Measurements from ENCODE around the gene SH3PXD2A. TPM values are rescaled to one million over a fixed set of nuclear protein-coding genes. Genes with fewer than 3 reads are reported as not detected.

Gene SH3PXD2A
- total and polyA plus RNA-seq, 3 donors from 2014 or later: 10.8 to 12.1 (median 12.0) TPM

DNA sequence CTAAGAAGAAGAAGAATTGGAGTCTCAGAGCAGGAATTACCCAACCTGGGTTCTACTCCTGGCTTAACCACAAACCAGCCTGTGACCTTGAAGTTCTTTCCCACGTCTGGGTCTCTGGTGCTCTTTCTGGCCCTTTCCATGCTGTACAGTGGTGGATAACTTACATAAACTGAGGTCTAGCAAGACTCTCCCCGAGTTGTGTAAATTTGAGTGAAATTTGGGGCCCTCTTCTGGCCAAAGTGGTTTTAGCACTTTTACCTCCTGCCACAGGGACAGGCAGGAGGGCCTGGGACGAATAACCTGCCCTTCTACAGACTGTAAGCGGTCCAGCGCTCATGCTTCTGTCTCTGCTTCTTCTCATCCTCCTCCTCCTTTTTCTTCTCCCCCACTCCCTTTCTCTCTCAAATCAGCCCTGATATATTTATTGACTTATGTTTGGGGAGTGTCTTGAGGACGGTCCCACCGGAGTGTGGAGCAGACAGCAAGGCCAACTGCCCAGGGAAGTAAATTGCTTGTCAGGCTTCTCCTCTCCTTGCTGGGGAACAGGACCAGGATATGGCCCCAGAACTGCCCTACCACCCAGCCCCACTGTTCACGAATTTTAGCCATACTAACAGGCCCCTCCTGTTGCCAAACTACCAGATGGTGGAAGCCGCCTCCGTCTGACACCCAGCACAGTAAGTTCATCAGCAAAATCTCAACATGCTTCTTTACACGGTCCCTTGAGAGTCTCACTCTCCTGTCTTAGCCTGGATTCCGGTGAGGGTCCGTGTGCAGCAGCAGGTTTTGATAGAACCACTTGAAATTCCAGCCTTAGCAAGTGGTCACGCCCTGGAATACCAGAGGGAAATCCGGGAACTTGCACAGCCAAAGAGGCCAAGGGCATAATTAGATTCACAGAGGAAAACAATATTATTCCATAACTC lies 4.0 kb upstream of the SH3PXD2A start:
- intact Hi-C loops (cut with DNase I; ENCODE audit: low total_unique reads): loop anchor here (5.0 kb wide), 1 partner anchor 142 kb away; no protein-coding TSS in a partner anchor
- TF ChIP-seq POLR2A (IDR thresholded peaks at IDR 0.05): no peak
- peak; percentile 63 to 71 (median 71) for TF ChIP-seq CTCF (IDR thresholded peaks at IDR 0.05)
- Histone ChIP-seq H3K27me3 (no peaks in the 10 kb centered on the region), H3K9me3 (no peaks in the 10 kb centered on the region), H3K36me3 (ENCODE audit: low read depth, missing control alignments) (no peaks in the 10 kb centered on the region), H3K4me3 (no peak overlapping the region), H3K27ac (peak overlapping the region in 1 of 2 donors; percentile 7), H3K4me1 (peaks cover 6% of the 10 kb centered on the region)
- WGBS, 2 donors: 51 to 57% methylated on average over 15 of the region's 15 CpGs
- DNase-seq: peak; percentile 79

GRCh38 chr10:103858360-103858759 lies 3.0 kb upstream of the SH3PXD2A start:
- Histone ChIP-seq H3K9me3 (no peaks in the 10 kb centered on the region), H3K4me3 (no peak overlapping the region), H3K4me1 (peaks cover 17% of the 10 kb centered on the region), H3K36me3 (ENCODE audit: low read depth, missing control alignments) (no peaks in the 10 kb centered on the region), H3K27ac (no peak overlapping the region), H3K27me3 (no peaks in the 10 kb centered on the region)
- 84 to 96% methylated on average over 5 of the region's 5 CpGs for WGBS, 2 donors
- no peak for DNase-seq
- intact Hi-C loops (cut with DNase I; ENCODE audit: low total_unique reads): loop anchor here (5.0 kb wide), 1 partner anchor 141 kb away; no protein-coding TSS in a partner anchor
- TF ChIP-seq POLR2A (IDR thresholded peaks at IDR 0.05): no peak

DNA sequence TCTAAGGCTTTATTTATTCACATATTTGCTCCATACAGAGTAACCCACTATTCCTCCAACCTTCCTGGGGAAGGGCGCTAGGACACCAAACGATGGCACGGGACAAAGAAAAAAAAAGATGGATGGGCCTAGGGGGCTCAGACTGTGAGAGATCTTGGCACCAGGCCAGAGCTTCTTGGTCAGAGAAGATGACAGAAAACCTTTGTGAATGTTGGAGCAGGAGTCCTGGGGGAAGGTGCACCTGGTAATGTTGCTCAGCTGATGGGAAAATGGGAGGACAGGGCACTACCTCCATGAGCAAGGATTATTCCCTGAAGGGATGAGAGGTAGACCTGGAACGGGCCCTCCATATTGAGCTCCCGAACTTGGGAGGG lies 1.4 kb upstream of the SH3PXD2A start:
- no peaks in the 10 kb centered on the region for H3K36me3 ChIP-seq (ENCODE audit: low read depth, missing control alignments)
- no peak overlapping the region for H3K27ac ChIP-seq
- intact Hi-C loops (cut with DNase I; ENCODE audit: low total_unique reads): loop anchor here (5.0 kb wide), 1 partner anchor 139 kb away; no protein-coding TSS in a partner anchor
- DNase-seq: no peak
- WGBS, 2 donors: 81% methylated on average over 5 of the region's 5 CpGs
- no peak for TF ChIP-seq POLR2A (IDR thresholded peaks at IDR 0.05)
- TF ChIP-seq CTCF (IDR thresholded peaks at IDR 0.05): no peak
- no peaks in the 10 kb centered on the region for H3K27me3 ChIP-seq
- peaks cover 26% of the 10 kb centered on the region for H3K4me1 ChIP-seq
- no peaks in the 10 kb centered on the region for H3K9me3 ChIP-seq
- H3K4me3 ChIP-seq: no peak overlapping the region

DNA sequence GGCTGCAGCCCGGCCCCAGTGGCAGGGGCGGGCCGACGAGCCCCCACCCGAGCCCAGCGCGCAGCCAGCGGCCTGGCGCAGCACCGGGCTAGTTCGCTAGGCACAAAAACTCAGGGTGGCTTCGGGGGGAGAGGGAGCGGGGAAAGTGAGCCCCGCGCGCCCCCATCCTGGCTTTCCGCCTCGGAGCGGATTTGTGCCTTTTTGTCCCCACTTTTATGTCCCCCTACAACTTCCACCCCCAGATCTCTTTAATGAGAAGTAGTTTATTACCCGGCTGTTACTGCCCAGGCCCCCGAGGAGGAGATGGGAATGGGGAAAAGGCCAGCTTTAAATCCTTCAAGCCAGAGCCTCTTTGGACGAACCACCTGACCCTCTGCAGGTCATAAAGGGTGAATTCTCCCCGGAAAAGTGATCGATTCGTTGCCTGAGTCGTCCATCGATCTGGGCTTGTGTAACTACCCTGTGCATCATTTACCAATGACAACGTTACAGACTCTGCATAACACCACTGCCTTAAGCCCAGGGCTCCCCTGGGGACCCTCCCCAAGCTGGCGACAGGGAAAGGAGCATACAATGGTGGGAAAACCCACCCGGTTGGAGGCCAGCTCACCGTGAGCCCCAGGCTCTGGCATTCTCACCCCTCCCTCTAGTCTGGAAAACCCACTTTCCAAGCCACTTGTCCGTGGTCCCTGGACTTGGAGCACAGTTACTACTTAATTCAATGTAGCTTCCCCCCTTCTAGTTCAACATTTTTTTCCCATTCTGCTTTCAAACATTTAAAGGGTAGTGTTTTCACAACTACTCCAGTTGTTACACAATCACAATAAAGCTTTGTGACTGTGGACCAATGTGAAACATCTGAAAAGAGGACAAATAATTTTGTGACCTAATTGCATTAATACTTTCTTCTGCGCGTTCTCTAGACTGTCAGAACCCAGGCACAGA lies 748 bp upstream of the SH3PXD2A start:
- peaks cover 32% of the 10 kb centered on the region for H3K4me1 ChIP-seq

DNA sequence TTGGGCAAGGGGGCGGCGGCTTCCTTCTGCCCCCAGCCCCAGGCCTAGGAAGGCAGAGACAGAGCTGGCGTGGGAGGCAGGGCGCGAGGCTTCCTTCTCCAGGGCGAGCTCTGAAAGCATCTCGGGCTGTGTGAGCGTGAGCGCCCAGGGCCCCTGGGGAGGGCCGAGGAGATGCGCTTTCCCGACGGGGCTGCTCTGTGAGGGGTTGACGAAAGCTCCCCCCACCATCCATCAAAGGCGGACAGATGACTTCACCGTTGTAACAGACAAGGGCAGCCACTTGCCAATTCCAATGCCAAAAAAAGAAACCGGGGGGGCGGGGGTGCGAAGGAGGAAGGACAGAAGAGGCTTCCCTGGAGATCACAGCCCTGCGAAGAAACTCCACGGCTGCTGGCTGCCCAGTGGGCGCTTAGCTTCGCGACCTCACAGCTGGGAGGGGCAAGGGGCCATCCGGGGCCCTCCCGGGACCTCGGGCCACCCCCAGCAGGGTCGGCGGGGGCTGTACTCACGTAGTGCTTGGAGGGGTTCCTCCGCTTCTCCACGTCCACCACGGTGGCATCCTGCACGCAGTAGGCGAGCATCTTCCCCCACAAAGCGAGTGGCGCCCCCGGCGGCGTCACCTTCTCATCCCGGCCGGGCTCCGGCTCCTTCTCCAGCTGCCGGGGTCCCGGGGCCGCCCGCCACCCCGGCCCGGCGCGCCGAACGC lies 537 bp downstream of the SH3PXD2A start:
- Histone ChIP-seq H3K27ac (peak overlapping the region; percentile 26 to 39), H3K9me3 (no peaks in the 10 kb centered on the region), H3K4me3 (peak overlapping the region; percentile 59 to 61), H3K27me3 (no peaks in the 10 kb centered on the region), H3K4me1 (peaks cover 40% of the 10 kb centered on the region), H3K36me3 (ENCODE audit: low read depth, missing control alignments) (no peaks in the 10 kb centered on the region)
- TF ChIP-seq POLR2A (IDR thresholded peaks at IDR 0.05): no peak
- no peak for TF ChIP-seq CTCF (IDR thresholded peaks at IDR 0.05)
- intact Hi-C loops (cut with DNase I; ENCODE audit: low total_unique reads): loop anchor here (5.0 kb wide), 1 partner anchor 138 kb away; no protein-coding TSS in a partner anchor
- WGBS, 2 donors: 0 to 1% methylated on average over 17 to 48 of the region's 53 CpGs
- DNase-seq: peak; percentile 39

More for the DNA sequence above, 748 bp upstream of the SH3PXD2A start:
- WGBS, 2 donors: 19 to 20% methylated on average over 23 to 30 of the region's 34 CpGs
- no peak for TF ChIP-seq POLR2A (IDR thresholded peaks at IDR 0.05)
- no peaks in the 10 kb centered on the region for H3K9me3 ChIP-seq
- peak overlapping the region; percentile 59 to 61 for H3K4me3 ChIP-seq
- DNase-seq: no peak
- no peaks in the 10 kb centered on the region for H3K36me3 ChIP-seq (ENCODE audit: low read depth, missing control alignments)
- no peaks in the 10 kb centered on the region for H3K27me3 ChIP-seq
- intact Hi-C loops (cut with DNase I; ENCODE audit: low total_unique reads): loop anchor here (5.0 kb wide), 1 partner anchor 139 kb away; no protein-coding TSS in a partner anchor
- H3K27ac ChIP-seq: no peak overlapping the region
